NCI-H82 (cell line): ENCODE measurements around the gene UNC13C.

Experiments
- DNase-seq: peaks from one replicate; lab custom pipeline; 2025; lab: John Stamatoyannopoulos, UW

The UNC13C gene

DNA sequence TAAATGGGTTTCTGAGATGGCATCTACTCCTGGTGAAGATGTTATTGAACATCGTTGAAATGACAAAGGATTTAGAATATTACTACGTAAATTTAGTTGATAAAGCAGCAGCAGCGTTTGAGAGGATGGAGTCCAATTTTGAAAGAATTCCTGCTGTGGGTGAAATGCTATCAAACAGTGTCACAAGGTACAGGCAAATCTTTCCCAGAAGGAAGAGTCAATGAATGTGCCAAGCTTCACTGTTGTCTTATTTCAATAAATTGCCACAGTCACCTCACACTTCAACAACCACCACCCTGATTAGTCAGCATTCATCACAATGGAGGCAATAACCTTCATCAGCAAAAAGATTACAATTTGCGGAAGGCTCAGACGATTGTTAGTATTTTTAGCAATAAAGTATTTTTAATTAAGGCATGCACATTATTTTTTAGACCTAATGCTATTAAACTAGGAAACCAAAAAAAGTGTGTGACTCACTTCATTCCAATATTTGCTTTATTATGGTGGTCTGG is 142.8 kb downstream of the UNC13C start:
- DNase-seq = no peak

DNA sequence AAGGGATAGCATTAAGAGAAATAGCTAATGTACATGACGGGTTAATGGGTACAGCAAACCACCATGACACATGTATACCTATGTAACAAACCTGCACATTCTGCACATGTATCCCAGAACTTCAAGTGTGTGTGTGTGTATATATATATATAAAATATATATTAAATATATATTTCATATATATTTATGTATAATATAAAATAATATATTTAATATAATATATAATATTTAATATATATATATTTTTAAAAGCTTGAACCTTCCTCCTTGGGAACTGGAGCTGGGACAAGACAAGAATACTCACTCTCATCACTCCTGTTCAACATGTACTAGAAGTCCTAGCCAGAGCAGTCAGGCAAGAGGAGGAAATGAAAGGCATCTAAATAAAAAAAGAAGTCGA is 149.3 kb downstream of the UNC13C start:
- no peak for DNase-seq

DNA sequence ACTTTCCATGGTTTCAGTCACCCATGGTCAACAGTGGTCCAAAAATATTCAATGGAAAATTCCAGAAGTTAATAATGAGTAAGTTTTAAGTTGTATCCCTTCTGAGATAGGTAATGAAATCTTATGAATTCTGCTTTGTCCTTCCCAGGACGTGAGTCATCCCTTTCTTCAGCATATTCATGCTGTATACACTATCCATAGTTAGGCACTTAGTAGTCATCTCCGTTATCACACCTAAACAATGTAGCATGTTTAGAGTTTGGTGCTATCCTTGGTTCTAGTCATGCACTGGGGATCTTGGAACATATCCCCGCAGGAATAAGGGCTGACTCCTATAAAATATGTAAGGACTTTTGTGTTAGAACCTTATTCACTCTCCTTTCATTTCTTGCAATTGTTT is 153.2 kb downstream of the UNC13C start:
- no peak for DNase-seq

- DNase-seq = no peak
Observed at GRCh38 chr15:54149115-54149531, 170.9 kb downstream of the UNC13C start.

DNA sequence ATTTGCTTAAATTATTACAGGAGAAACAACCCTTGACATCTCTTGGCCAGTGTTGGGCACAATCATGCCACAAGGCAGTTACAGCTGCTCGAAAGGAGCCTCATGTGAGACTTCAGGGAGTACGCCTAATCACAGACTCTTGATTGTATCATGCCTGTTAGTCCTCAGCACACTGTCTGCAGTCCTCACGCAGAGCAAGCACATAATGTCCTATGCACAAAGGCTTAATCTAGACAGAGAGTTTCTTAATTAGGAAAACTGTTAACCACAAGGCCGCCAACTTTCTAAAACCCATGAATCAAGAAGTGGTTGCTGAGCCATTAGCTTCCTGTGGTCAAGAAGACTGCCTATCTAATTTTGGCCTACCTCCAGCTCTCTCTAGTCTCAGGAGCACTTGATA is 172.0 kb downstream of the UNC13C start:
- DNase-seq = no peak

GRCh38 chr15:54159012-54159411 is 180.8 kb downstream of the UNC13C start:
- DNase-seq = no peak

GRCh38 chr15:54187325-54187724 is 209.1 kb downstream of the UNC13C start:
- DNase-seq = no peak

DNA sequence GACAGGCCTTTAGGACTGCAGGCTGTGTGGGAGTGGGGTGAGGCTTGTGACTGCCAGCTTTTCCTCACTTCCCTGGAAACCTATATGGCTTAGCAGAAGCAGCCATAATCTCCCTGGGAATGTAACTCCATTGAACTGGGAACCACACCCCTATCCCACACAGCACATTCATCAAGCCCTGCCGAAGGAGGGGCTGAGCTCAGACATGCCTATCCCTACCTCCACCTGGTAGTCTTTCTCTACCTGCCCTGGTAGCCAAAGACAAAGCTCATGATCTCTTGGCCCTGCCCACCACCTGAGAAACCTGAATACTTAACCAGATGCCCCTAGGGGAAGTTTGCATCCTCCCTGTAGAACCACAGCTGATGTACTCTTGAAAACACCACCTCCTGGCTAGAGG is 219.8 kb downstream of the UNC13C start:
- DNase-seq = no peak

DNA sequence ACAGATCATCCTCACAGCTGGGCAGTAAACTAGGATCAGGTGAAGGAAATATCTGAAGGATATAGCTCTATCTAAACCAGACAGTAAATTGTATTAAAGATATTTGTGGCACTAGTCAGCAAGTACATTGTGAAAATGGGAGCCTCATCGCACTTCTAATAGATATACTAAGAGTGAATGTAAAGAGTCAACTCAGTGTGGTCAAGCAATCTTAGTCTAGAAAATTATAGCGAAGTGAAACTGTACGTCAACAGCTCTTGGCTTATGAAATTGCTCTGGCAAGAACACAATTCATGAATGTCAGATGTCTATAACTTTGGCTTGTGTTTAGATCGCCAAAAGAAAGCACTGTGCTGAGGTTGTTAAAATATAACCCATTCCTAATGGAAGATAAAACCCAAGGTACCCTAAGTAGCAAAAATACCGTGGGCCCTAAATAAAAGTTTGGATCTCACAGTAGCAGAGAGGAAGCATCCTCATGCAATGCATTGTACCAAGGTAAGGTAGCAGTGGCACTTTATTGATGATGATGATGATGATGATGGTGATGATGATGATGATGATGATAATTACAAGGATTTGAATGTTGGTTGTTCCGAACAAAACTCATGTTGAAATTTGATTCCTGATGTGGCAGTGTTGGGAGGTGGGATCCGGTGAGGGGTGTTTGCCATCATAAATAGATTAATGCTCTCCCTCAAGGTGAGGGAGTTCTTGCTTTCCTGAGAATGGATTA is 228.5 kb downstream of the UNC13C start:
- no peak for DNase-seq

DNA sequence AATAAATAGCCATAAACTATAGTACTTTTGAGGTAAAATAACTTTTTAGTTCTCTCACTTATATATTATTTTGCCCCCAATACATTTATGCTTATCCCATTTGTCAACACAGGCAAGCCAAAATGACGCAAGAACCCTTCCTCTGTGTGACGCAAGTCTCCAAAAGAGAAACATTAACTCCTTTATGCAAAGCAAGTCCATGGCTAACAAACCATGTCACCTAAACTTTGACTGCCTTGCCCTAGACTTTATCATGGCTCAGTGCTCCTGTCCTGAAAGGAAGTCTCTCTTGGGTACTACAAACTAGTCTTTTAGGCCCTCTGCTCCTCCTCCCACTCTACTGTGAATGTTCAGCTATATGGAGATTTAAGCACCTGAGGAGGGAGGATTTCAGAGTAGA is 230.5 kb downstream of the UNC13C start:
- no peak for DNase-seq

- DNase-seq = no peak
Observed at GRCh38 chr15:54212635-54213034, 234.4 kb downstream of the UNC13C start.

- no peak for DNase-seq
Observed at GRCh38 chr15:54226455-54226854, 248.2 kb downstream of the UNC13C start.

DNA sequence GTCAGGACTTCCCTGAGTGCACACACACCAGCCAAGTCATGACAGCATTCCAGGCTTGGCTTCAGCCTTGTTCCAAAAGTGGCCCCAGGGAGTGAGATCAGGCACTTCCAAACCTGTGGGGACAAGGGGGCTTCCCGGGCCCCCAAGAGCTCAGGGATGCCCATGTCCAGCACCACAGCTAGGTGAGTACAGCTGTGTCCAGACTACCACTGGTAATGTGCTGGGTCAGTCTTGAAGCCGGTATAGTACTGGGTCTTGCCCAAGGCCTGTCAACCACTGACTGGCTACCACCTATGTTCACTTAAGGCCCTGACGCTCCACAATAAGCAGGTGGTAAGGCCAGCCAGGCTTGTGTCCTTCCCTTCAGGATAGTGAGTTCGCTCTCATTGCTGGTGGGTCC is 249.3 kb downstream of the UNC13C start:
- DNase-seq = no peak

- no peak for DNase-seq
Observed at GRCh38 chr15:54250326-54250725, 272.1 kb downstream of the UNC13C start.

DNA sequence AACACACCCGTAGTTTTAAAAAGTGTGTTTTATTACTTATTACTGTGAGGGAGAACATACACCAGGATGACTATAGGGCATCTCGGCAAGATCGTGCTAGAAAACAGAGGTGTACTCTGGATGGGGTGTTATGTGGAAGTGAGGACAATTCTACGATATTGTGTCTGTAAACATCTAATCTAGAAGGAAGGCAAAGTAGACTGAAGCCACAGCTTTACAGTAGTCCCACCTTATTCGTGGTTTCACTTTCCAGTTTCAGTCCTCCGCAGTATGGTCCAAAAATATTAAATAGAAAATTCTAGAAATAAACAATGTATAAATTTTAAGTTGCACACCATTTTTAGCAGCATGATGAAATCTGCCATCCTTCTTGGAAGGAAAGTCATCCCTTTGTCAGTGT is 277.9 kb downstream of the UNC13C start:
- DNase-seq = no peak

DNA sequence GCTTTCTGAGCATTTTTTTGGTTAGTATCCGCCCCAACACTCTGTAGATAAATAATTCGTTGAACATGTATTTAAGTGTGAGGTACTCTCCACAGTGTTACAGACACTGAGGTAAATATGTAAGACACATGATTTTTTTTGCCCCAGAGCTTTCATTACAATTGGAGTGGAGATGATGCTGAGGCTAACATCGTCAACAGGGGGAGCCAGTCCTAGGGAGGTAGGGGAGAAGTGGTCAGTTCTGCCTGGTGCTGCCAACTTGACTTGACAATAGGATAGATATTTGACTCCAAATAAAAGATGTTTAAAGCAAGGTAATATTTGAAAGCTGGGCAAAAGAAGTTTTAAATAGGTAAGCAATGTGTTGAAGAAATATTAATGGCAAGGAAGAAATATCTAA is 295.7 kb downstream of the UNC13C start:
- peak; percentile 48 for DNase-seq

GRCh38 chr15:54277834-54278233 is 299.6 kb downstream of the UNC13C start:
- DNase-seq = no peak

- no peak for DNase-seq
Observed at GRCh38 chr15:54280726-54281125, 302.5 kb downstream of the UNC13C start.

DNA sequence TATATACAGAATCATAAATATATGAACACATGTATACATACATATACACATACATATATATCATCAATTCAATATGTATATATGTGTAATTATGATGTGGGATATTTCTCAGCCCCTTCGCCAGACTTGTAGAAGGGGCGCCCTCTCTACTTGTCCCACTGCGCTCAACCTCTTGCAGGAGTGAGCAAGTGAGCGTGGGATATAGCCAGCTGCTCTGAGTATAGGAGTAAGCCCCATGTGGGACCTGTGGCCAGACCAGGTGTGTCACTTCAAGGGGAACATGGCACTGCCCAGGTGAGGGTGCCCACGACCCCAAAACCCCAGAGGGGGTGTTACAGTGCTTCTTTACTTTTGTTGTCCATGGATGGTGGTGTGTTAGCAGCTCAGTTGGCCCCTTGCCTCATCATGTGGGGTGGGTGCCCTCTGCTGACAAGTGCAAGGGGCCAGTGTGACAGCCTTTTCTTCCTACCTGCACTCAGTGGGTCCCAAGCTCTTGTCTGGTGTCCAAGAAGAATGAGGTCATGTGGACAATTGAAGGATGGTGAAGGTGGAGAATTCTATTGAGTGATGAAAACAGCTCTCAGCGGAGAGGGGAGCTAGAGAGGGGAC is 304.1 kb downstream of the UNC13C start:
- DNase-seq = no peak

- no peak for DNase-seq
Observed at GRCh38 chr15:54288049-54288448, 309.8 kb downstream of the UNC13C start.

DNA sequence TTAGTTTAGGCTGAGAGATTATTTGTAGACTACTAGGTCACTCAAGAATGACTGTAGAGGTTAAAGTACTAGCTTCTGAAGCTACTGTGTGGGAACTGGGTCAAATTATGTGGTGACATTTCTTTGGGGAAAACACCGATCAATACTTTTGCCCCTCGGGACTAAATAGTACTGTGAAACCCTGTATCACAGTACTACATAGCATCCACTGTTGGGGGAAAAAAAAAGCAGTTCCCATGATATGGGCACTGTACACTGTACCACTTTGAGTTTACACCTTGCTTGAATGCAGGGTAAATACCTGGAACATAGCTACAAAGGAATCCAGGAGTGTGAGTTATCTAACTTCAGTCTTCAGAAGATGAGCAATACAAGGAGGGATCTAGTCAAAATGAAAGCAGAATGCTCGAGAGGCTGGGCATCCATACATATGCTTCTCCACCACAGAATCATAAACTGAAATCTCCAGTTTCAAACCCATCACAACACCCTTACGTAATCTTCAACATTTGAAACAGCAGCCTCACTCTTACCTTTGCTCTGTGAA is 311.4 kb downstream of the UNC13C start:
- DNase-seq = no peak

DNA sequence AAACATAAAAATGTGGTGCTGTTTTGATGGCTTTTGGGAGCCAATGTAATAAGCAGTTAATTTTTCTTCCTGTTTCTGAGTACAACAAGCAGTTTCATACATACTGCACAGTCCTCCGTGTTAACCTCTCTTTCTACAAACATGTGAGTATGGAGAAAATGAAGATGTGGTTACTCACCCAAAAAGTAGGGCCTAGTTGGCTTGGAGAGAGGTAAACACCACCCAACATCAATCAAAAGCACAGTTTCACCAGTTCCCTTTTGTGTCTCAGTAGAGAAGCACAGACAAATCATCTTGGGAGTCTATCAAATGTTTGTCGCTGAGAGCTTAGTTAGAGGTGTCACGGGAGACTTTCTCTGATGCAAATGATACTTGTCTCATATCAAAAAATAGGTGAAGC is 320.2 kb downstream of the UNC13C start:
- DNase-seq = no peak

DNA sequence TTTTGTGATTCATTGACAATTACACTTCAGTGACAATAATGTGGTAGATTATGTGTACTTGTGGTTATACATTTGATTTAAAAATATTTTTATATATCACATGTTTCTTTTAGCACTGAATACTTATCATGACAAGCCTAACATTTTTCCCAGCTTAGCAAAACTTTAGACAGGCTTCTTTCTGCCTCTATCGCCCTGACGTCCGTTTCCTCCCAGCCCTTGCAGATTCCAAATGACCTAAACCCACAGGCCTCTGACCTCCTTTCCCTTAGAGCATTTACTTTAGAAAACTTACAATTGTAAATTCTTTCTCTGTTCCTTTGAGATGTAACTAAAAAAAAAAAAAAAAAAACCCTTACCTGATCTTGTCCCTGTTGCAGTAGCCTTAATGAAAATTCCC is 326.1 kb downstream of the UNC13C start:
- DNase-seq = no peak

GRCh38 chr15:54305138-54305537 is 326.9 kb downstream of the UNC13C start:
- DNase-seq = no peak
